Cardiac atrium fibroblast (primary cell): Measurements from ENCODE around the gene BEST2. TPM values are rescaled to one million over a fixed set of nuclear protein-coding genes. Genes with fewer than 3 reads are reported as not detected.

Experiments
- total RNA-seq: library from RNA; depleted of rRNA; stranded (reverse); fragments of >200 nt; gene quantifications from 2 replicates; pipeline ENCODE4 v1.2.3, GENCODE V29; 2015

Gene BEST2
- total RNA-seq = not detected in 2 replicates

GRCh38 chr19:12751635-12752034 is at the start of gene BEST2:
Gene BEST2 (plus strand): TSS chr19:12751791. CDS start chr19:12752593, 802 bp downstream.

GRCh38 chr19:12723641-12724426 is 27.8 kb upstream of the BEST2 start, which contains the start of gene TNPO2:
Gene TNPO2 (minus strand): TSS chr19:12723932. CDS start chr19:12720977, 2,955 bp downstream.

GRCh38 chr19:12736995-12737834 is 14.4 kb upstream of the BEST2 start, which contains the start of gene GET3:
Gene GET3 (plus strand): TSS chr19:12737497. CDS start chr19:12737506, 9 bp downstream.

DNA sequence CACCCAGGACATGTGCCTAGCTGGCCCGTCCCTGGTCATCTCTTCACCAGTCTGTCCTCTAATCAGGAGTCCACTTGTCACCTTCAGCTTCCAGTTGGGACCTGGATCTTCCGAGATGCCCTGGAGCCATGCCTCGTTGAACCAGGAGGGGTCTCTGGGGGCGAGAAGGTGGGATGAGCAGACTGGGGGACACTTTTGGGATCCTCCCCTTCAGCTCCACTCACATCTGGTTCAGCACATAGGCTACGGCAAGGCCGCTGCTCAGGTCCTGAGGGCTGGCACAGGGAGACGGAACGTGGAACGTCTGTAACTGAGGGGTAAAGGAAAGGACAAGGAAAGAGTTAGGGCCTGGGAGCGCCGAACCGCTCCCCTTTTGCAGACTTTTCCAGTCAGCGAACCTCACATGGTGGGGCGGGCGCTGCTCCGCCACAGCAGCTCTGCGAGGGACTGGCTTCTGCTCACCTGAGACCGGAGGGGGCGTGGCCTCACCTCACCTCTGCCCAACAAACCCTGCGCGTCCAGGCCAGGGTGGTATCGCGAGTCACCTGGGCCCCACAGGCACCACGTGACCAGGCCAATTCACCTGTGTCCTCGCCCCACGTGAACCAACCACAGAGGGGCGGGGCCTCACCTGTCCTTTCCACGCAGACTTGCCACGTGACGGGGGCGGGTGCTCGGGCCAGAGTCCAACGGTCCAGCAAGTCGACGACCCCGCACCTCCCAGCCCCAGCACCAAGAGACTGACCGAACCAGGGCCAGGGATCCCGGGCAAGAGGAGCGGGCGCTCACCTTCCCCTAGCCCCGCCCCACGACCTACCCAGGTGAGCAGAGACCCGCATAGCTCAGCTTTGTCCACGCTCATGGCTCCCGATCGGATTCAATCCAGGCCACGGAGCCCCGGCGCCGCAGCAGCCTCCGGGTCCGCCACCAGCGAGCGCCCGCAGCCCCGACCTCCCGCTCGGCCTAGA is 23.3 kb downstream of the BEST2 start, which contains the start of gene HOOK2:
TSS of gene HOOK2 (minus strand) at position 965 of the 968 bp plus-strand sequence. CDS start at position 862, 103 bp downstream.

GRCh38 chr19:12791345-12792050 is 39.9 kb downstream of the BEST2 start, which contains the start of gene JUNB:
Gene JUNB (plus strand): TSS chr19:12791486. CDS start chr19:12791772, 286 bp downstream.

GRCh38 chr19:12801466-12802266 is 50.1 kb downstream of the BEST2 start, which contains the start of the genes PRDX2 and THSD8:
Gene PRDX2 (minus strand): TSS chr19:12801800. CDS start chr19:12801261, 539 bp downstream.
Gene THSD8 (plus strand): TSS chr19:12802069. CDS start chr19:12802072, 3 bp downstream.

GRCh38 chr19:12806242-12807081 is 54.9 kb downstream of the BEST2 start, which contains the start of gene RNASEH2A:
Gene RNASEH2A (plus strand): TSS chr19:12806584. CDS start chr19:12806674, 90 bp downstream.

Other genes with a start within 250 kb of the BEST2 start
- 3.1 and 7.0 TPM in 2 replicates for gene ZNF564, start 200.3 kb upstream of the BEST2 start, total RNA-seq
- 4.7 and 7.1 TPM in 2 replicates for gene ZNF490, start 141.0 kb upstream of the BEST2 start, total RNA-seq
- 6.3 and 6.9 TPM in 2 replicates for gene ZNF791, start 140.9 kb upstream of the BEST2 start, total RNA-seq
- 75.3 and 96.9 TPM in 2 replicates for gene MAN2B1, start 85.0 kb upstream of the BEST2 start, total RNA-seq
- gene WDR83, start 85.0 kb upstream of the BEST2 start, total RNA-seq = 5.7 and 6.1 TPM in 2 replicates
- gene DHPS, start 69.9 kb upstream of the BEST2 start, total RNA-seq = 52.3 and 60.5 TPM in 2 replicates
- not detected in 2 replicates for gene GNG14, start 63.8 kb upstream of the BEST2 start, total RNA-seq
- 7.0 and 10.0 TPM in 2 replicates for gene FBXW9, start 55.2 kb upstream of the BEST2 start, total RNA-seq
- gene TNPO2, start 27.9 kb upstream of the BEST2 start, total RNA-seq = 29.5 and 37.2 TPM in 2 replicates
- 307 and 330 TPM in 2 replicates for gene TRIR, start 17.1 kb upstream of the BEST2 start, total RNA-seq
- 62.5 and 74.4 TPM in 2 replicates for gene GET3, start 14.3 kb upstream of the BEST2 start, total RNA-seq
- gene HOOK2, start 23.8 kb downstream of the BEST2 start, total RNA-seq = 11.7 and 22.7 TPM in 2 replicates
- 265 and 362 TPM in 2 replicates for gene JUNB, start 39.7 kb downstream of the BEST2 start, total RNA-seq
- 292 and 317 TPM in 2 replicates for gene PRDX2, start 50.0 kb downstream of the BEST2 start, total RNA-seq
- gene THSD8, start 50.3 kb downstream of the BEST2 start, total RNA-seq = not detected in 2 replicates
- 4.4 and 7.4 TPM in 2 replicates for gene RNASEH2A, start 54.8 kb downstream of the BEST2 start, total RNA-seq
- not detected in 2 replicates for gene RTBDN, start 82.8 kb downstream of the BEST2 start, total RNA-seq
- gene MAST1, start 86.7 kb downstream of the BEST2 start, total RNA-seq = 0.32 TPM in 1 of 2 replicates, not detected in the other
- gene DNASE2, start 129.7 kb downstream of the BEST2 start, total RNA-seq = 38.8 and 48.1 TPM in 2 replicates
- gene KLF1, start 135.4 kb downstream of the BEST2 start, total RNA-seq = not detected in 2 replicates
- 48.1 and 54.3 TPM in 2 replicates for gene GCDH, start 139.4 kb downstream of the BEST2 start, total RNA-seq
- gene SYCE2, start 167.5 kb downstream of the BEST2 start, total RNA-seq = 0.16 TPM in 1 of 2 replicates, not detected in the other
- gene FARSA, start 181.9 kb downstream of the BEST2 start, total RNA-seq = 48.0 and 52.2 TPM in 2 replicates
- gene CALR, start 186.8 kb downstream of the BEST2 start, total RNA-seq = 1,632 and 1,793 TPM in 2 replicates
- 72.2 and 78.1 TPM in 2 replicates for gene RAD23A, start 194.1 kb downstream of the BEST2 start, total RNA-seq
- 36.6 and 45.5 TPM in 2 replicates for gene GADD45GIP1, start 205.4 kb downstream of the BEST2 start, total RNA-seq
- not detected in 2 replicates for gene DAND5, start 217.8 kb downstream of the BEST2 start, total RNA-seq
- gene NFIX, start 243.7 kb downstream of the BEST2 start, total RNA-seq = 47.3 and 63.2 TPM in 2 replicates